K562 (cell line): ENCODE results near the gene MADD. TPM values are rescaled to one million over a fixed set of nuclear protein-coding genes. Genes with fewer than 3 reads are reported as not detected.
A peak's percentile ranks its signal among the peaks of the same experiment; 100 is the strongest.

Experiments
- ATAC-seq: fragments of 200-7000 bp; cut with Tn5 transposase; 3 replicates; pipeline ENCODE4 v1.9.1; 2020; ENCODE audit warnings: moderate library complexity
- BruUV-seq: library from RNA; stranded (reverse); fragments of 400-500 nt; replicated peaks from 2 replicates; lab custom pipeline; 2021; lab: Mats Ljungman, UMichigan
- CTCF ChIA-PET: fragments of 300-600 bp; formaldehyde crosslinking; extraction: SDS; loops from one replicate; lab custom pipeline; 2021; ENCODE audit warnings: low intra/inter-chr PET ratio; lab: Yijun Ruan, JAX
- POLR2A ChIA-PET: fragments of 300-600, 350-650 bp; sonication (Branson Sonifier 250); formaldehyde crosslinking; extraction: SDS; loops from one replicate; lab custom pipeline; 2021; ENCODE audit warnings: antibody characterized with exemption, inconsistent platforms; lab: Yijun Ruan, JAX
- DNase-seq, 4 experiments: peaks; one replicate each; pipeline versions ENCODE4 v3.0.0 to v3.0.0-alpha.2; 2011 to 2018; ENCODE audit warnings: low spot score in 3 of 4, mixed read lengths in 3 of 4; ENCODE audit errors: extremely low read depth in 1 of 4
- FAIRE-seq: peaks from 2 replicates; lab custom pipeline; 2011; peaks lifted over from hg19 to GRCh38; lab: Jason Lieb, UNC
- H2AFZ ChIP-seq: 2 replicates; pipeline ENCODE4 v1.6.0; 2011; ENCODE audit warnings: low read depth, low read length, control low read depth, inconsistent platforms
- H3K27ac ChIP-seq: fragments of 200-600 bp; 3 replicates; pipeline ENCODE4 v1.8.0; 2011; ENCODE audit warnings: low read depth, mild to moderate bottlenecking, control low read depth, inconsistent platforms, low read length, moderate library complexity, mixed read lengths; ENCODE audit errors: extremely low read depth
- H3K27me3 ChIP-seq, 2 experiments: fragments of 300-600 bp in 1 of 2; 2 replicates in 1 of 2; 3 replicates in 1 of 2; pipeline versions ENCODE4 v1.6.0 to v1.8.0; 2011; ENCODE audit warnings: inconsistent platforms in 2 of 2, low read length in 2 of 2, mild to moderate bottlenecking in 1 of 2, mixed read lengths in 1 of 2, moderate library complexity in 1 of 2; ENCODE audit not compliant: control insufficient read depth in 2 of 2, insufficient read depth in 2 of 2
- H3K36me3 ChIP-seq: fragments of 300-600 bp; 3 replicates; pipeline ENCODE4 v1.8.0; 2011; ENCODE audit warnings: mild to moderate bottlenecking, low read length, inconsistent platforms; ENCODE audit not compliant: control insufficient read depth, insufficient read depth
- H3K4me1 ChIP-seq, 2 experiments: fragments of 200-600 bp in 1 of 2; replicated peaks in 1 of 2; 2 replicates in 1 of 2; 3 replicates in 1 of 2; pipeline versions ENCODE4 v1.5.1 to v1.8.0; 2011; ENCODE audit warnings: inconsistent platforms in 2 of 2, low read length in 2 of 2, mild to moderate bottlenecking in 1 of 2, mixed read lengths in 1 of 2, moderate library complexity in 1 of 2; ENCODE audit not compliant: control insufficient read depth in 2 of 2, insufficient read depth in 2 of 2
- H3K4me2 ChIP-seq: 2 replicates; pipeline ENCODE4 v1.6.1; 2011; ENCODE audit warnings: low read length, control low read depth, inconsistent platforms, mixed read lengths; ENCODE audit not compliant: insufficient read depth
- H3K4me3 ChIP-seq: fragments of 200-600 bp; sonication (generic), shearing (Covaris generic); 2 replicates; pipeline ENCODE4 v1.5.1; 2016; ENCODE audit warnings: control low read depth, inconsistent platforms
- H3K79me2 ChIP-seq: fragments of 200-600 bp; 3 replicates; pipeline ENCODE4 v1.8.0; 2011; ENCODE audit warnings: low read length, inconsistent platforms; ENCODE audit not compliant: control insufficient read depth, insufficient read depth
- H3K9ac ChIP-seq, 2 experiments: 2 replicates each; pipeline versions ENCODE4 v1.6.0 to v1.6.1; 2011; ENCODE audit warnings: low read depth in 2 of 2, low read length in 2 of 2, control low read depth in 1 of 2, inconsistent platforms in 1 of 2, mild to moderate bottlenecking in 1 of 2, mixed read lengths in 1 of 2; ENCODE audit not compliant: insufficient read depth in 1 of 2
- H3K9me1 ChIP-seq: one replicate; pipeline ENCODE4 v1.6.0; 2011; ENCODE audit warnings: inconsistent platforms, mild to moderate bottlenecking, low read length, moderate library complexity; ENCODE audit not compliant: control insufficient read depth, insufficient read depth
- H3K9me3 ChIP-seq: replicated peaks from 2 replicates; pipeline ENCODE4 v1.5.1; 2011; ENCODE audit warnings: low read depth, low read length, inconsistent platforms; ENCODE audit not compliant: control insufficient read depth, insufficient read depth
- H4K20me1 ChIP-seq: replicated peaks from 2 replicates; pipeline ENCODE4 v1.6.1; 2011; ENCODE audit warnings: low read length, inconsistent platforms, mixed read lengths; ENCODE audit not compliant: control insufficient read depth, insufficient read depth
- MEF2A ChIP-seq: IDR thresholded peaks from 2 replicates; pipeline ENCODE4 v1.6.1; 2011; ENCODE audit warnings: low read depth, mild to moderate bottlenecking, low read length, moderate library complexity; ENCODE audit not compliant: control insufficient read depth
- NFYB ChIP-seq: IDR thresholded peaks from 2 replicates; pipeline ENCODE4 v1.6.1; 2011; ENCODE audit warnings: mild to moderate bottlenecking, moderate library complexity; ENCODE audit not compliant: insufficient read length; ENCODE audit errors: extremely low read depth
- RCOR1 ChIP-seq, 2 experiments: IDR thresholded peaks; 2 replicates each; pipeline ENCODE4 v1.6.1; 2012; ENCODE audit warnings: low read depth in 2 of 2, low read length in 2 of 2, borderline replicate concordance in 1 of 2, improper control_type of control experiment in 1 of 2
- SIX5 ChIP-seq, 2 experiments: IDR thresholded peaks; 2 replicates each; pipeline ENCODE4 v1.6.1; 2011; ENCODE audit warnings: low read length in 2 of 2, borderline replicate concordance in 1 of 2, low read depth in 1 of 2, mild to moderate bottlenecking in 1 of 2, moderate library complexity in 1 of 2; ENCODE audit not compliant: insufficient read depth in 1 of 2
- USF2 ChIP-seq: sonication (generic); formaldehyde crosslinking; IDR thresholded peaks from 2 replicates; pipeline ENCODE4 v1.5.0; 2020; ENCODE audit warnings: missing genetic modification reagents
- ZBTB7A ChIP-seq: IDR thresholded peaks from 2 replicates; pipeline ENCODE4 v1.6.1; 2011; ENCODE audit warnings: low read depth, mild to moderate bottlenecking, low read length, moderate library complexity, borderline replicate concordance; ENCODE audit not compliant: control insufficient read depth
- ZNF347 ChIP-seq: fragments of 450-650 bp; formaldehyde crosslinking; IDR thresholded peaks from 2 replicates; pipeline ENCODE4 v1.4.0; 2020; ENCODE audit warnings: low read depth, mild to moderate bottlenecking, moderate library complexity
- ZNF444 ChIP-seq: fragments of 250-450 bp; sonication (Bioruptor Pico); IDR thresholded peaks from 2 replicates; pipeline ENCODE4 v1.4.0; 2020; ENCODE audit warnings: mild to moderate bottlenecking, moderate library complexity
- ZZZ3 ChIP-seq: fragments of 450-650 bp; IDR thresholded peaks from 2 replicates; pipeline ENCODE4 v1.6.1; 2016; ENCODE audit warnings: antibody characterized with exemption, mild to moderate bottlenecking, moderate library complexity
- WGBS: fragments of 100-300 bp; shearing (Covaris generic); methylation state at CpG from one replicate; pipeline ENCODE4 v1.1.6; 2016; ENCODE audit warnings: low coverage, mixed read lengths; ENCODE audit not compliant: insufficient coverage; ENCODE audit errors: missing lambda C conversion rate; 5-methylcytosine and 5-hydroxymethylcytosine counted together
- in situ Hi-C: fragments of 300-500 bp; cut with MboI; formaldehyde crosslinking; loops from 4 replicates; pipeline ENCODE4 v1.15.0; 2018; ENCODE audit warnings: inconsistent platforms, mixed read lengths
- intact Hi-C: fragments of 100-400 bp; cut with micrococcal nuclease; formaldehyde crosslinking; loops from 2 replicates; pipeline ENCODE4 v1.14.2; 2022
- polyA plus RNA-seq, 8 experiments: library from polyadenylated mRNA; depleted of rRNA in 4 of 8; stranded (reverse) in 5 of 8; unstranded in 3 of 8; fragments of >200 nt; fragmentation: Nextera tagmentation in 2 of 8; fragmentation: Illumina TruSeq in 1 of 8; extraction: Ambion mirVana in 2 of 8; extraction: Trizol in 1 of 8; gene quantifications; 2 replicates each; pipeline versions ENCODE4 v1.2.1 to v1.2.3, GENCODE V29; 2011 to 2014; ENCODE audit warnings: inconsistent platforms in 1 of 8, missing spikeins in 1 of 8
- total RNA-seq, 7 experiments: library from RNA; depleted of rRNA in 6 of 7; stranded (reverse); fragments of >200 nt in 6 of 7; fragmentation: Illumina TruSeq in 2 of 7; extraction: Trizol in 2 of 7; gene quantifications; 2 replicates each; pipeline versions ENCODE4 v1.2.1 to v1.2.3, GENCODE V29; 2011 to 2021; ENCODE audit warnings: low replicate concordance in 1 of 7
- TF ChIP-seq, protein P1 (sequence below), 2 experiments: fragments of 450-650 bp; IDR thresholded peaks; 2 replicates each; pipeline ENCODE4 v1.6.1; 2016
- TF ChIP-seq, protein P2 (sequence below): sonication (generic); formaldehyde crosslinking; IDR thresholded peaks from 2 replicates; pipeline ENCODE4 v1.8.1; 2023; ENCODE audit warnings: missing genetic modification reagents, mild to moderate bottlenecking, borderline replicate concordance

The MADD gene
- total and polyA plus RNA-seq, 9 of the 15 experiments (the other 6 are each of a cell fraction or from before 2014, with no cell fraction given): 0.68 to 57.6 (median 33.6) TPM

DNA sequence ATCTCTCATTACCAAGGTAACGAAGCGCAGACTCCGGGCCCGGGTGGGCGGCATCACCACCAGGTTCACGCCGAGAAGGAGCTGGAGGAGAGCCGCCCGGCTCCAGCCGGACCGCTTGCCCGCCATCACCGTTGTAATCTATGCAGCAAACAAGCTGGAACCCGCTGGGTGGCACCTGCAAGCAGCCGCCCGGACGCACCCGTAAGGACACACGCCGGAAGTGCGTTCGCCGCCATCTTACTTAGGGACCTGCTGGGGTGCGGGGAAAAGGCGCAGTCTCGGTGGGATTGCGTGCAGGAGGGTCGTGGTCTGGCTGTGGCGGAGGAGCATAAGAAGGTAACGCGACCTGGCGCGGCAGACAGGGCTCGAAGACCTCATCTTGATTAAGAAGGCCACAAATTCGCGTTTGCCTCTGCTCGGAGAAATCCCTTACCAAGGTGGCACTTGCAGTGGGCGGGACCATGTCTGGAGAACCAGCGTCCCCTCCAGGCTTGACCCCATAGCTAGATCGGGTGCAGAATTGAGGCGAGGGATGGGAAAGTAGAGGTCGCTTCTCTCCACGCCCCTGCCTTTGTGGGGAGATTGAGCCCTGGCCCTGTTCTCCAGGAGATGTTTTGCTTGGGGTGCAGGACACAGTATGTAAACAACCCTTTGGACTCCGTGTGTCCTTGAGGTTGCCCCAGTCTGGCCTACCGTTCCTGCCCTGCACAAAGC is 21.1 kb upstream of the MADD start, which contains the start of gene ACP2:
TSS of gene ACP2 (minus strand) at position 151 of the 714 bp plus-strand sequence. CDS start at position 126, 25 bp downstream.
- H4K20me1 ChIP-seq: no peaks in the 10 kb centered on the region
- H3K9me3 ChIP-seq: no peaks in the 10 kb centered on the region
- no peaks in the 10 kb centered on the region for H3K9me1 ChIP-seq
- POLR2A ChIA-PET: interaction anchor here (0.5 to 10.1 kb wide), 16 partner anchors 10 to 422 kb away, joined by 3 to 110 read pairs (median 4); partner anchors contain the start of genes MADD and NR1H3
- peak within 1 kb of the TSS; percentile 97 to 98 for H3K9ac ChIP-seq
- peak within 1 kb of the TSS; percentile 97 for H3K4me3 ChIP-seq
- intact Hi-C loops: loop anchor here (1.0 to 2.0 kb wide), 2 partner anchors 20 to 72 kb away; partner anchors contain the start of gene ARFGAP2
- ATAC-seq: peak; percentile 93
- H3K27ac ChIP-seq: peak within 1 kb of the TSS; percentile 96
- in situ Hi-C loops: no loop called here
- peak; percentile 82 to 94 (median 84) for DNase-seq
- peak within 1 kb of the TSS; percentile 100 for H3K4me2 ChIP-seq
- H3K36me3 ChIP-seq: peaks cover 27% of the 10 kb centered on the region; the same call in 2 of the 3 replicates
- H3K79me2 ChIP-seq: peaks cover 31% of the 10 kb centered on the region
- BruUV-seq: TSS peak; percentile 91
- FAIRE-seq: peak; percentile 87
- H3K27me3 ChIP-seq: no peaks in the 10 kb centered on the region
- H2AFZ ChIP-seq: peak within 1 kb of the TSS; percentile 100
- under 1% methylated on average over 45 of the region's 45 CpGs for WGBS
- H3K4me1 ChIP-seq: peaks cover 13 to 19% of the 10 kb centered on the region in 2 experiments; a peak in 4 of 5 replicates
- CTCF ChIA-PET: no interaction called here
- TF ChIP-seq ZZZ3 (0 out of 2 replicates have a peak, but pooled peaks have one; percentile 67), USF2 (CRISPR knock-in tag) (no peak), SIX5 (IDR thresholded peaks at IDR 0.05; ENCODE audit: borderline replicate concordance in 1 of 2, insufficient read depth in 1 of 2, low read depth in 1 of 2, low read length in 2 of 2) (peak; percentile 89), ZNF347 (CRISPR knock-in tag) (no peak), ZBTB7A (peak; percentile 86), MEF2A (0 out of 2 replicates have a peak, but pooled peaks have one; percentile 33), NFYB (no peak), RCOR1 (IDR thresholded peaks at IDR 0.05; ENCODE audit: borderline replicate concordance in 1 of 2, low read depth in 2 of 2, low read length in 2 of 2) (peak in 1 of 2 experiments; percentile 44; a peak in 1 of 4 replicates), ZNF444 (CRISPR knock-in tag) (0 out of 2 replicates have a peak, but pooled peaks have one; percentile 6)
- TF ChIP-seq, protein P1, sequence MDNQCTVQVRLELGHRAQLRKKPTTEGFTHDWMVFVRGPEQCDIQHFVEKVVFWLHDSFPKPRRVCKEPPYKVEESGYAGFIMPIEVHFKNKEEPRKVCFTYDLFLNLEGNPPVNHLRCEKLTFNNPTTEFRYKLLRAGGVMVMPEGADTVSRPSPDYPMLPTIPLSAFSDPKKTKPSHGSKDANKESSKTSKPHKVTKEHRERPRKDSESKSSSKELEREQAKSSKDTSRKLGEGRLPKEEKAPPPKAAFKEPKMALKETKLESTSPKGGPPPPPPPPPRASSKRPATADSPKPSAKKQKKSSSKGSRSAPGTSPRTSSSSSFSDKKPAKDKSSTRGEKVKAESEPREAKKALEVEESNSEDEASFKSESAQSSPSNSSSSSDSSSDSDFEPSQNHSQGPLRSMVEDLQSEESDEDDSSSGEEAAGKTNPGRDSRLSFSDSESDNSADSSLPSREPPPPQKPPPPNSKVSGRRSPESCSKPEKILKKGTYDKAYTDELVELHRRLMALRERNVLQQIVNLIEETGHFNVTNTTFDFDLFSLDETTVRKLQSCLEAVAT (IDR thresholded peaks at IDR 0.05): peak in 1 of 2 experiments; percentile 67; a peak in 1 of 4 replicates
- TF ChIP-seq, protein P2, sequence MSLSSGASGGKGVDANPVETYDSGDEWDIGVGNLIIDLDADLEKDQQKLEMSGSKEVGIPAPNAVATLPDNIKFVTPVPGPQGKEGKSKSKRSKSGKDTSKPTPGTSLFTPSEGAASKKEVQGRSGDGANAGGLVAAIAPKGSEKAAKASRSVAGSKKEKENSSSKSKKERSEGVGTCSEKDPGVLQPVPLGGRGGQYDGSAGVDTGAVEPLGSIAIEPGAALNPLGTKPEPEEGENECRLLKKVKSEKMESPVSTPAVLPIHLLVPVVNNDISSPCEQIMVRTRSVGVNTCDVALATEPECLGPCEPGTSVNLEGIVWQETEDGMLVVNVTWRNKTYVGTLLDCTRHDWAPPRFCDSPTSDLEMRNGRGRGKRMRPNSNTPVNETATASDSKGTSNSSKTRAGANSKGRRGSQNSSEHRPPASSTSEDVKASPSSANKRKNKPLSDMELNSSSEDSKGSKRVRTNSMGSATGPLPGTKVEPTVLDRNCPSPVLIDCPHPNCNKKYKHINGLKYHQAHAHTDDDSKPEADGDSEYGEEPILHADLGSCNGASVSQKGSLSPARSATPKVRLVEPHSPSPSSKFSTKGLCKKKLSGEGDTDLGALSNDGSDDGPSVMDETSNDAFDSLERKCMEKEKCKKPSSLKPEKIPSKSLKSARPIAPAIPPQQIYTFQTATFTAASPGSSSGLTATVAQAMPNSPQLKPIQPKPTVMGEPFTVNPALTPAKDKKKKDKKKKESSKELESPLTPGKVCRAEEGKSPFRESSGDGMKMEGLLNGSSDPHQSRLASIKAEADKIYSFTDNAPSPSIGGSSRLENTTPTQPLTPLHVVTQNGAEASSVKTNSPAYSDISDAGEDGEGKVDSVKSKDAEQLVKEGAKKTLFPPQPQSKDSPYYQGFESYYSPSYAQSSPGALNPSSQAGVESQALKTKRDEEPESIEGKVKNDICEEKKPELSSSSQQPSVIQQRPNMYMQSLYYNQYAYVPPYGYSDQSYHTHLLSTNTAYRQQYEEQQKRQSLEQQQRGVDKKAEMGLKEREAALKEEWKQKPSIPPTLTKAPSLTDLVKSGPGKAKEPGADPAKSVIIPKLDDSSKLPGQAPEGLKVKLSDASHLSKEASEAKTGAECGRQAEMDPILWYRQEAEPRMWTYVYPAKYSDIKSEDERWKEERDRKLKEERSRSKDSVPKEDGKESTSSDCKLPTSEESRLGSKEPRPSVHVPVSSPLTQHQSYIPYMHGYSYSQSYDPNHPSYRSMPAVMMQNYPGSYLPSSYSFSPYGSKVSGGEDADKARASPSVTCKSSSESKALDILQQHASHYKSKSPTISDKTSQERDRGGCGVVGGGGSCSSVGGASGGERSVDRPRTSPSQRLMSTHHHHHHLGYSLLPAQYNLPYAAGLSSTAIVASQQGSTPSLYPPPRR (CRISPR knock-in tag): no peak
